GM23338 (cell line): ENCODE results near the gene TMEM185B. TPM values are rescaled to one million over a fixed set of nuclear protein-coding genes. Genes with fewer than 3 reads are reported as not detected.

Source experiments
- ATAC-seq: fragments of 200-7000 bp; cut with Tn5 transposase; 3 replicates; pipeline ENCODE4 v1.9.1; 2020
- DNase-seq: peaks from one replicate; pipeline ENCODE4 v3.0.0-alpha.2; 2015; ENCODE audit warnings: low spot score
- H2AFZ ChIP-seq: fragments of 200-600 bp; sonication (generic); 2 replicates; pipeline ENCODE4 v1.8.0; 2016; ENCODE audit warnings: antibody characterized with exemption, mild to moderate bottlenecking, moderate library complexity
- H3F3A ChIP-seq: fragments of 200-600 bp; sonication (generic); replicated peaks from 2 replicates; pipeline ENCODE4 v1.8.0; 2017; ENCODE audit warnings: antibody characterized with exemption, mixed run types, low read depth
- H3K27ac ChIP-seq: fragments of 200-600 bp; sonication (generic); 2 replicates; pipeline ENCODE4 v1.6.1; 2016; ENCODE audit warnings: low read depth
- H3K27me3 ChIP-seq: fragments of 200-600 bp; sonication (generic); 2 replicates; pipeline ENCODE4 v1.8.0; 2016; ENCODE audit warnings: mild to moderate bottlenecking, mixed run types, moderate library complexity; ENCODE audit not compliant: insufficient read depth
- H3K36me3 ChIP-seq: fragments of 200-600 bp; sonication (generic); 2 replicates; pipeline ENCODE4 v1.8.0; 2016; ENCODE audit warnings: mild to moderate bottlenecking; ENCODE audit not compliant: insufficient read depth
- H3K4me1 ChIP-seq: fragments of 200-600 bp; sonication (generic); 2 replicates; pipeline ENCODE4 v1.8.0; 2016; ENCODE audit warnings: mild to moderate bottlenecking, moderate library complexity; ENCODE audit not compliant: insufficient read depth
- H3K4me2 ChIP-seq: fragments of 200-600 bp; sonication (generic); 2 replicates; pipeline ENCODE4 v1.7.1; 2017; ENCODE audit warnings: mixed run types
- H3K4me3 ChIP-seq: fragments of 200-600 bp; sonication (generic); 2 replicates; pipeline ENCODE4 v1.6.1; 2016; ENCODE audit warnings: mixed run types
- H3K79me2 ChIP-seq: fragments of 200-600 bp; sonication (generic); replicated peaks from 2 replicates; pipeline ENCODE4 v1.8.0; 2017; ENCODE audit warnings: mild to moderate bottlenecking; ENCODE audit not compliant: insufficient read depth
- H3K9me2 ChIP-seq: fragments of 200-600 bp; sonication (generic); 2 replicates; pipeline ENCODE4 v1.8.0; 2017; ENCODE audit not compliant: insufficient read depth
- H4K20me1 ChIP-seq: fragments of 200-600 bp; sonication (generic); replicated peaks from 2 replicates; pipeline ENCODE4 v1.8.0; 2017; ENCODE audit warnings: mild to moderate bottlenecking; ENCODE audit not compliant: insufficient read depth
- H3K27ac Mint-ChIP-seq: 2 replicates; pipeline ENCODE4 v1.8.0; 2020; ENCODE audit warnings: inconsistent platforms, mild to moderate bottlenecking, moderate library complexity, mixed read lengths
- H3K27me3 Mint-ChIP-seq: 3 replicates; pipeline ENCODE4 v1.8.0; 2022; ENCODE audit warnings: low read depth, mild to moderate bottlenecking, moderate library complexity, mixed read lengths, inconsistent platforms; ENCODE audit not compliant: insufficient read depth, poor library complexity
- H3K36me3 Mint-ChIP-seq: 3 replicates; pipeline ENCODE4 v1.8.0; 2021; ENCODE audit warnings: low read depth, mild to moderate bottlenecking, inconsistent platforms, moderate library complexity, mixed read lengths
- H3K4me1 Mint-ChIP-seq: 3 replicates; pipeline ENCODE4 v1.8.0; 2020; ENCODE audit warnings: mild to moderate bottlenecking, inconsistent platforms, mixed read lengths
- H3K4me3 Mint-ChIP-seq: 3 replicates; pipeline ENCODE4 v1.8.0; 2021; ENCODE audit warnings: moderate library complexity, mild to moderate bottlenecking, inconsistent platforms, mixed read lengths
- H3K9me3 Mint-ChIP-seq: 3 replicates; pipeline ENCODE4 v1.8.0; 2020; ENCODE audit warnings: moderate library complexity, mild to moderate bottlenecking, inconsistent platforms, mixed read lengths
- CREB1 ChIP-seq: fragments of 250-450 bp; sonication (Bioruptor Pico); IDR thresholded peaks from 2 replicates; pipeline ENCODE4 v1.5.0; 2020; ENCODE audit warnings: low read depth, mild to moderate bottlenecking, moderate library complexity
- EZH2 ChIP-seq: fragments of 200-600 bp; sonication (generic); IDR thresholded peaks from one replicate; pipeline ENCODE4 v1.8.0; 2017; ENCODE audit warnings: antibody characterized with exemption, mild to moderate bottlenecking, low read depth; ENCODE audit not compliant: unreplicated experiment
- EZH2phosphoT487 ChIP-seq: fragments of 200-600 bp; sonication (generic); IDR thresholded peaks from one replicate; pipeline ENCODE4 v1.8.1; 2018; ENCODE audit warnings: antibody characterized with exemption; ENCODE audit not compliant: unreplicated experiment
- JUNB ChIP-seq: IDR thresholded peaks from one replicate; pipeline ENCODE4 v1.6.1; 2016; ENCODE audit warnings: antibody characterized with exemption; ENCODE audit not compliant: unreplicated experiment
- NANOG ChIP-seq: IDR thresholded peaks from 2 replicates; pipeline ENCODE4 v1.6.1; 2016; ENCODE audit warnings: antibody characterized with exemption, borderline replicate concordance
- POLR2AphosphoS5 ChIP-seq: IDR thresholded peaks from 2 replicates; pipeline ENCODE4 v1.6.1; 2016; ENCODE audit warnings: antibody characterized with exemption, low read depth
- STAT1 ChIP-seq: IDR thresholded peaks from one replicate; pipeline ENCODE4 v1.6.1; 2016; ENCODE audit warnings: antibody characterized with exemption; ENCODE audit not compliant: unreplicated experiment
- ZNF114 ChIP-seq: fragments of 250-450 bp; sonication (Bioruptor Pico); IDR thresholded peaks from 2 replicates; pipeline ENCODE4 v1.5.0; 2020; ENCODE audit warnings: mild to moderate bottlenecking, moderate library complexity
- ZNF331 ChIP-seq: fragments of 250-450 bp; sonication (Bioruptor Pico); IDR thresholded peaks from 2 replicates; pipeline ENCODE4 v1.5.0; 2020; ENCODE audit warnings: low read depth, mild to moderate bottlenecking, moderate library complexity
- polyA plus RNA-seq: library from polyadenylated mRNA; unstranded; fragments of >200 nt; fragmentation: Nextera tagmentation; extraction: Ambion mirVana; gene quantifications from 2 replicates; pipeline ENCODE4 v1.2.1, GENCODE V29; 2016
- total RNA-seq: library from RNA; depleted of rRNA; stranded (reverse); fragments of >200 nt; shearing (Covaris generic); gene quantifications from 2 replicates; pipeline ENCODE4 v1.2.3, GENCODE V29; 2014
- TF ChIP-seq, protein P1 (sequence below): IDR thresholded peaks from one replicate; pipeline ENCODE4 v1.6.1; 2018; ENCODE audit warnings: antibody characterized with exemption; ENCODE audit not compliant: unreplicated experiment
- TF ChIP-seq, protein P2 (sequence below): IDR thresholded peaks from 2 replicates; pipeline ENCODE4 v1.6.1; 2016; ENCODE audit warnings: antibody characterized with exemption
- TF ChIP-seq, protein P3 (sequence below): fragments of 250-450 bp; sonication (Bioruptor Pico); IDR thresholded peaks from 2 replicates; pipeline ENCODE4 v1.5.0; 2020; ENCODE audit warnings: mild to moderate bottlenecking, moderate library complexity
- TF ChIP-seq, protein P4 (sequence below), 2 experiments: fragments of 200-600 bp in 1 of 2; sonication (generic) in 1 of 2; conservative IDR thresholded peaks; 2 replicates each; pipeline versions ENCODE4 v1.5.1 to v1.6.1; 2016 to 2017; ENCODE audit warnings: antibody characterized with exemption in 2 of 2, low read depth in 2 of 2, mild to moderate bottlenecking in 2 of 2, moderate library complexity in 1 of 2

Gene TMEM185B
- total and polyA plus RNA-seq, 2 experiments from 2014 or later: 3.9 to 24.4 TPM

DNA sequence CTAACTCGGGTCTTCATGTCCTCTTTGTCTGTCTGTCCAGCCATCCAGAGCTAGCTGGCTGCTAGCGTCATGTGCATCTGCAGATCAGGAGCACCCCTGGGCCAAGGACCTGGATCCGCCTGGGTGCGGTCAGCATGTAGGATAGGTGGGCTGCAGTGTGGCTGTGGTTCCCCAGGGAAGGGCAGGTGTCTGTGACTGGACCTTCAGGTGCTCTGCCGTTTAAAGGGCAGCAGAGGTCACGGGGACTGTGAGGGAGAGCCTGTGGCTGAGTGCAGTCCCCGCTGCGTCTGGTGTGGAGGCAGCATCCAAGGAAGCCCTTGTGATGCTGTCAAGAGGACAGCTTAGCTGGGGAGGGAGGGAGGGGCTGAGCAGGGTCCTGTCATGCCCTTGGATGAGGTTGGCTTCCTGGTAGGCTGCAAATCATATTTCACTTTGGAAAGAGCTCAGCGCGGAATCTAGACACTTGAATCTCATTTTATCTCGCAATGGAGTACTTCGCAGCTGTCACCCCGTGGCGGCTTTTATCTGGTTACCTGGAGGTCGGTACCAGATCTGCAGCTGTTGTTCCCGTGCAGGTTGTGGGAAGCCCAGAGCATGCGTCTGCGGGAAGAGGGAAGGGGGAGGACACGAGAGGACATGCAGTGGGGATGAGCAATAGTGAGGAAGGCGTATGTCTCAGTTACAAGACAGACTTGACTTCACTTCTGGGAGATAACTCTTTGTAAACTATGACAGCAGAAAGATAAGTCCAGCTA, 23.5 kb upstream of the TMEM185B start:
- 0 out of 2 replicates have a peak overlapping the region, but pooled peaks have one; percentile 32 for H3K4me2 ChIP-seq
- H3K4me1 ChIP-seq: peaks cover 19% of the 10 kb centered on the region; the same call in 1 of the 2 replicates
- Mint-ChIP-seq H3K4me3 (no peak overlapping the region), H3K27me3 (peaks cover 30% of the 10 kb centered on the region), H3K4me1 (peaks cover 38% of the 10 kb centered on the region), H3K27ac (no peak overlapping the region), H3K9me3 (no peaks in the 10 kb centered on the region; the same call in 2 of the 3 replicates), H3K36me3 (0 out of 3 replicates have a peak, but pooled peaks cover 3% of the 10 kb centered on the region)
- DNase-seq: no peak
- H3K4me3 ChIP-seq: no peak overlapping the region
- H3F3A ChIP-seq: no peaks in the 10 kb centered on the region
- peak; percentile 11; the same call in 1 of the 3 replicates for ATAC-seq
- H2AFZ ChIP-seq: no peak overlapping the region
- no peaks in the 10 kb centered on the region for H3K9me2 ChIP-seq
- H3K27ac ChIP-seq: no peak overlapping the region
- no peaks in the 10 kb centered on the region for H3K36me3 ChIP-seq
- TF ChIP-seq, protein P1, sequence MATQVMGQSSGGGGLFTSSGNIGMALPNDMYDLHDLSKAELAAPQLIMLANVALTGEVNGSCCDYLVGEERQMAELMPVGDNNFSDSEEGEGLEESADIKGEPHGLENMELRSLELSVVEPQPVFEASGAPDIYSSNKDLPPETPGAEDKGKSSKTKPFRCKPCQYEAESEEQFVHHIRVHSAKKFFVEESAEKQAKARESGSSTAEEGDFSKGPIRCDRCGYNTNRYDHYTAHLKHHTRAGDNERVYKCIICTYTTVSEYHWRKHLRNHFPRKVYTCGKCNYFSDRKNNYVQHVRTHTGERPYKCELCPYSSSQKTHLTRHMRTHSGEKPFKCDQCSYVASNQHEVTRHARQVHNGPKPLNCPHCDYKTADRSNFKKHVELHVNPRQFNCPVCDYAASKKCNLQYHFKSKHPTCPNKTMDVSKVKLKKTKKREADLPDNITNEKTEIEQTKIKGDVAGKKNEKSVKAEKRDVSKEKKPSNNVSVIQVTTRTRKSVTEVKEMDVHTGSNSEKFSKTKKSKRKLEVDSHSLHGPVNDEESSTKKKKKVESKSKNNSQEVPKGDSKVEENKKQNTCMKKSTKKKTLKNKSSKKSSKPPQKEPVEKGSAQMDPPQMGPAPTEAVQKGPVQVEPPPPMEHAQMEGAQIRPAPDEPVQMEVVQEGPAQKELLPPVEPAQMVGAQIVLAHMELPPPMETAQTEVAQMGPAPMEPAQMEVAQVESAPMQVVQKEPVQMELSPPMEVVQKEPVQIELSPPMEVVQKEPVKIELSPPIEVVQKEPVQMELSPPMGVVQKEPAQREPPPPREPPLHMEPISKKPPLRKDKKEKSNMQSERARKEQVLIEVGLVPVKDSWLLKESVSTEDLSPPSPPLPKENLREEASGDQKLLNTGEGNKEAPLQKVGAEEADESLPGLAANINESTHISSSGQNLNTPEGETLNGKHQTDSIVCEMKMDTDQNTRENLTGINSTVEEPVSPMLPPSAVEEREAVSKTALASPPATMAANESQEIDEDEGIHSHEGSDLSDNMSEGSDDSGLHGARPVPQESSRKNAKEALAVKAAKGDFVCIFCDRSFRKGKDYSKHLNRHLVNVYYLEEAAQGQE: no peak
- no peak for TF ChIP-seq JUNB
- TF ChIP-seq, protein P2, sequence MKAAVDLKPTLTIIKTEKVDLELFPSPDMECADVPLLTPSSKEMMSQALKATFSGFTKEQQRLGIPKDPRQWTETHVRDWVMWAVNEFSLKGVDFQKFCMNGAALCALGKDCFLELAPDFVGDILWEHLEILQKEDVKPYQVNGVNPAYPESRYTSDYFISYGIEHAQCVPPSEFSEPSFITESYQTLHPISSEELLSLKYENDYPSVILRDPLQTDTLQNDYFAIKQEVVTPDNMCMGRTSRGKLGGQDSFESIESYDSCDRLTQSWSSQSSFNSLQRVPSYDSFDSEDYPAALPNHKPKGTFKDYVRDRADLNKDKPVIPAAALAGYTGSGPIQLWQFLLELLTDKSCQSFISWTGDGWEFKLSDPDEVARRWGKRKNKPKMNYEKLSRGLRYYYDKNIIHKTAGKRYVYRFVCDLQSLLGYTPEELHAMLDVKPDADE: no peak
- TF ChIP-seq NANOG: no peak
- TF ChIP-seq, protein P3, sequence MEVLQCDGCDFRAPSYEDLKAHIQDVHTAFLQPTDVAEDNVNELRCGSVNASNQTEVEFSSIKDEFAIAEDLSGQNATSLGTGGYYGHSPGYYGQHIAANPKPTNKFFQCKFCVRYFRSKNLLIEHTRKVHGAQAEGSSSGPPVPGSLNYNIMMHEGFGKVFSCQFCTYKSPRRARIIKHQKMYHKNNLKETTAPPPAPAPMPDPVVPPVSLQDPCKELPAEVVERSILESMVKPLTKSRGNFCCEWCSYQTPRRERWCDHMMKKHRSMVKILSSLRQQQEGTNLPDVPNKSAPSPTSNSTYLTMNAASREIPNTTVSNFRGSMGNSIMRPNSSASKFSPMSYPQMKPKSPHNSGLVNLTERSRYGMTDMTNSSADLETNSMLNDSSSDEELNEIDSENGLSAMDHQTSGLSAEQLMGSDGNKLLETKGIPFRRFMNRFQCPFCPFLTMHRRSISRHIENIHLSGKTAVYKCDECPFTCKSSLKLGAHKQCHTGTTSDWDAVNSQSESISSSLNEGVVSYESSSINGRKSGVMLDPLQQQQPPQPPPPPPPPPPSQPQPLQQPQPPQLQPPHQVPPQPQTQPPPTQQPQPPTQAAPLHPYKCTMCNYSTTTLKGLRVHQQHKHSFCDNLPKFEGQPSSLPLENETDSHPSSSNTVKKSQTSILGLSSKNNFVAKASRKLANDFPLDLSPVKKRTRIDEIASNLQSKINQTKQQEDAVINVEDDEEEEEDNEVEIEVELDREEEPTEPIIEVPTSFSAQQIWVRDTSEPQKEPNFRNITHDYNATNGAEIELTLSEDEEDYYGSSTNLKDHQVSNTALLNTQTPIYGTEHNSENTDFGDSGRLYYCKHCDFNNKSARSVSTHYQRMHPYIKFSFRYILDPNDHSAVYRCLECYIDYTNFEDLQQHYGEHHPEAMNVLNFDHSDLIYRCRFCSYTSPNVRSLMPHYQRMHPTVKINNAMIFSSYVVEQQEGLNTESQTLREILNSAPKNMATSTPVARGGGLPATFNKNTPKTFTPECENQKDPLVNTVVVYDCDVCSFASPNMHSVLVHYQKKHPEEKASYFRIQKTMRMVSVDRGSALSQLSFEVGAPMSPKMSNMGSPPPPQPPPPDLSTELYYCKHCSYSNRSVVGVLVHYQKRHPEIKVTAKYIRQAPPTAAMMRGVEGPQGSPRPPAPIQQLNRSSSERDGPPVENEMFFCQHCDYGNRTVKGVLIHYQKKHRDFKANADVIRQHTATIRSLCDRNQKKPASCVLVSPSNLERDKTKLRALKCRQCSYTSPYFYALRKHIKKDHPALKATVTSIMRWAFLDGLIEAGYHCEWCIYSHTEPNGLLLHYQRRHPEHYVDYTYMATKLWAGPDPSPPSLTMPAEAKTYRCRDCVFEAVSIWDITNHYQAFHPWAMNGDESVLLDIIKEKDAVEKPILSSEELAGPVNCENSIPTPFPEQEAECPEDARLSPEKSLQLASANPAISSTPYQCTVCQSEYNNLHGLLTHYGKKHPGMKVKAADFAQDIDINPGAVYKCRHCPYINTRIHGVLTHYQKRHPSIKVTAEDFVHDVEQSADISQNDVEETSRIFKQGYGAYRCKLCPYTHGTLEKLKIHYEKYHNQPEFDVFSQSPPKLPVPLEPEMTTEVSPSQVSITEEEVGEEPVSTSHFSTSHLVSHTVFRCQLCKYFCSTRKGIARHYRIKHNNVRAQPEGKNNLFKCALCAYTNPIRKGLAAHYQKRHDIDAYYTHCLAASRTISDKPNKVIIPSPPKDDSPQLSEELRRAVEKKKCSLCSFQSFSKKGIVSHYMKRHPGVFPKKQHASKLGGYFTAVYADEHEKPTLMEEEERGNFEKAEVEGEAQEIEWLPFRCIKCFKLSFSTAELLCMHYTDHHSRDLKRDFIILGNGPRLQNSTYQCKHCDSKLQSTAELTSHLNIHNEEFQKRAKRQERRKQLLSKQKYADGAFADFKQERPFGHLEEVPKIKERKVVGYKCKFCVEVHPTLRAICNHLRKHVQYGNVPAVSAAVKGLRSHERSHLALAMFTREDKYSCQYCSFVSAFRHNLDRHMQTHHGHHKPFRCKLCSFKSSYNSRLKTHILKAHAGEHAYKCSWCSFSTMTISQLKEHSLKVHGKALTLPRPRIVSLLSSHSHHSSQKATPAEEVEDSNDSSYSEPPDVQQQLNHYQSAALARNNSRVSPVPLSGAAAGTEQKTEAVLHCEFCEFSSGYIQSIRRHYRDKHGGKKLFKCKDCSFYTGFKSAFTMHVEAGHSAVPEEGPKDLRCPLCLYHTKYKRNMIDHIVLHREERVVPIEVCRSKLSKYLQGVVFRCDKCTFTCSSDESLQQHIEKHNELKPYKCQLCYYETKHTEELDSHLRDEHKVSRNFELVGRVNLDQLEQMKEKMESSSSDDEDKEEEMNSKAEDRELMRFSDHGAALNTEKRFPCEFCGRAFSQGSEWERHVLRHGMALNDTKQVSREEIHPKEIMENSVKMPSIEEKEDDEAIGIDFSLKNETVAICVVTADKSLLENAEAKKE (CRISPR knock-in tag): no peak
- no peak for TF ChIP-seq EZH2
- no peak for TF ChIP-seq CREB1 (CRISPR knock-in tag)
- TF ChIP-seq STAT1: no peak
- no peak for TF ChIP-seq EZH2phosphoT487
- TF ChIP-seq, protein P4, sequence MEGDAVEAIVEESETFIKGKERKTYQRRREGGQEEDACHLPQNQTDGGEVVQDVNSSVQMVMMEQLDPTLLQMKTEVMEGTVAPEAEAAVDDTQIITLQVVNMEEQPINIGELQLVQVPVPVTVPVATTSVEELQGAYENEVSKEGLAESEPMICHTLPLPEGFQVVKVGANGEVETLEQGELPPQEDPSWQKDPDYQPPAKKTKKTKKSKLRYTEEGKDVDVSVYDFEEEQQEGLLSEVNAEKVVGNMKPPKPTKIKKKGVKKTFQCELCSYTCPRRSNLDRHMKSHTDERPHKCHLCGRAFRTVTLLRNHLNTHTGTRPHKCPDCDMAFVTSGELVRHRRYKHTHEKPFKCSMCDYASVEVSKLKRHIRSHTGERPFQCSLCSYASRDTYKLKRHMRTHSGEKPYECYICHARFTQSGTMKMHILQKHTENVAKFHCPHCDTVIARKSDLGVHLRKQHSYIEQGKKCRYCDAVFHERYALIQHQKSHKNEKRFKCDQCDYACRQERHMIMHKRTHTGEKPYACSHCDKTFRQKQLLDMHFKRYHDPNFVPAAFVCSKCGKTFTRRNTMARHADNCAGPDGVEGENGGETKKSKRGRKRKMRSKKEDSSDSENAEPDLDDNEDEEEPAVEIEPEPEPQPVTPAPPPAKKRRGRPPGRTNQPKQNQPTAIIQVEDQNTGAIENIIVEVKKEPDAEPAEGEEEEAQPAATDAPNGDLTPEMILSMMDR (conservative IDR thresholded peaks at IDR 0.05; ENCODE audit: low read depth in 2 of 2): no peak
- TF ChIP-seq ZNF331 (CRISPR knock-in tag): no peak
- TF ChIP-seq POLR2AphosphoS5: no peak
- TF ChIP-seq ZNF114 (CRISPR knock-in tag): no peak
- H3K27me3 ChIP-seq: peaks cover 28% of the 10 kb centered on the region
- H3K79me2 ChIP-seq: no peaks in the 10 kb centered on the region
- no peaks in the 10 kb centered on the region for H4K20me1 ChIP-seq
